MCF 10A (cell line): Measurements from ENCODE around the gene TANC1. TPM values are rescaled to one million over a fixed set of nuclear protein-coding genes. Genes with fewer than 3 reads are reported as not detected.
A peak's percentile ranks its signal among the peaks of the same experiment; 100 is the strongest.

Experiments used
- BruUV-seq: library from RNA; stranded (reverse); fragments of 400-500 nt; replicated peaks from 2 replicates; lab custom pipeline; 2021; lab: Mats Ljungman, UMichigan
- CTCF ChIA-PET: fragments of 300-600 bp; sonication (Branson Sonifier 250); formaldehyde crosslinking; extraction: SDS; loops from one replicate; lab custom pipeline; 2021; ENCODE audit warnings: antibody characterized with exemption, inconsistent platforms; lab: Yijun Ruan, JAX
- POLR2A ChIA-PET: fragments of 300-600, 350-650 bp; sonication (Branson Sonifier 250); formaldehyde crosslinking; extraction: SDS; loops from one replicate; lab custom pipeline; 2020; ENCODE audit warnings: antibody characterized with exemption, inconsistent platforms; lab: Yijun Ruan, JAX
- DNase-seq: peaks from one replicate; pipeline ENCODE4 v3.0.0-alpha.2; 2018; ENCODE audit not compliant: unreplicated experiment
- H3K27ac Mint-ChIP-seq: one replicate; pipeline ENCODE4 v1.8.0; 2022; ENCODE audit warnings: mild to moderate bottlenecking, low read depth, mixed read lengths; ENCODE audit not compliant: unreplicated experiment
- H3K27me3 Mint-ChIP-seq: one replicate; pipeline ENCODE4 v1.8.0; 2022; ENCODE audit warnings: mixed read lengths; ENCODE audit not compliant: insufficient read depth, unreplicated experiment
- H3K36me3 Mint-ChIP-seq: one replicate; pipeline ENCODE4 v1.8.0; 2022; ENCODE audit warnings: mild to moderate bottlenecking, moderate library complexity, mixed read lengths; ENCODE audit not compliant: insufficient read depth, unreplicated experiment
- H3K4me1 Mint-ChIP-seq: one replicate; pipeline ENCODE4 v1.8.0; 2022; ENCODE audit warnings: mixed read lengths; ENCODE audit not compliant: insufficient read depth, unreplicated experiment
- H3K4me3 Mint-ChIP-seq: one replicate; pipeline ENCODE4 v1.8.0; 2022; ENCODE audit warnings: mild to moderate bottlenecking, moderate library complexity, mixed read lengths; ENCODE audit not compliant: unreplicated experiment
- H3K9me3 Mint-ChIP-seq: one replicate; pipeline ENCODE4 v1.8.0; 2022; ENCODE audit warnings: mixed read lengths; ENCODE audit not compliant: unreplicated experiment
- intact Hi-C: fragments of 100-400 bp; cut with micrococcal nuclease; formaldehyde crosslinking; loops from 2 replicates; pipeline ENCODE4 v1.14.1; 2022
- total RNA-seq: library from RNA; stranded (reverse); gene quantifications from 2 replicates; pipeline ENCODE4 v1.2.3, GENCODE V29; 2022
- TF ChIP-seq, protein P1 (sequence below): fragments of 200-600 bp; IDR thresholded peaks from one replicate; pipeline ENCODE4 v1.8.0; 2022; ENCODE audit warnings: antibody characterized with exemption, mild to moderate bottlenecking; ENCODE audit not compliant: unreplicated experiment

The TANC1 gene
- total RNA-seq, 1 experiment from 2014 or later: 35.3 TPM

GRCh38 chr2:159064446-159065301, 96.2 kb downstream of the TANC1 start:
- H3K4me1 Mint-ChIP-seq: peaks cover 20% of the 10 kb centered on the region
- H3K27me3 Mint-ChIP-seq: no peaks in the 10 kb centered on the region
- POLR2A ChIA-PET: interaction anchor here (0.7 to 1.8 kb wide), 6 partner anchors 9 to 54 kb away, joined by 3 to 11 read pairs (median 5); no protein-coding TSS in a partner anchor
- intact Hi-C loops: loop anchor here (2.0 kb wide), 1 partner anchor 66 kb away; no protein-coding TSS in a partner anchor
- no peaks in the 10 kb centered on the region for H3K9me3 Mint-ChIP-seq
- peaks cover 24% of the 10 kb centered on the region for H3K36me3 Mint-ChIP-seq
- peak; percentile 60 for DNase-seq
- H3K27ac Mint-ChIP-seq: peak overlapping the region; percentile 63
- CTCF ChIA-PET: interaction anchor here (0.6 to 3.1 kb wide), 6 partner anchors 9 to 54 kb away, joined by 3 to 14 read pairs (median 4); no protein-coding TSS in a partner anchor
- TF ChIP-seq, protein P1, sequence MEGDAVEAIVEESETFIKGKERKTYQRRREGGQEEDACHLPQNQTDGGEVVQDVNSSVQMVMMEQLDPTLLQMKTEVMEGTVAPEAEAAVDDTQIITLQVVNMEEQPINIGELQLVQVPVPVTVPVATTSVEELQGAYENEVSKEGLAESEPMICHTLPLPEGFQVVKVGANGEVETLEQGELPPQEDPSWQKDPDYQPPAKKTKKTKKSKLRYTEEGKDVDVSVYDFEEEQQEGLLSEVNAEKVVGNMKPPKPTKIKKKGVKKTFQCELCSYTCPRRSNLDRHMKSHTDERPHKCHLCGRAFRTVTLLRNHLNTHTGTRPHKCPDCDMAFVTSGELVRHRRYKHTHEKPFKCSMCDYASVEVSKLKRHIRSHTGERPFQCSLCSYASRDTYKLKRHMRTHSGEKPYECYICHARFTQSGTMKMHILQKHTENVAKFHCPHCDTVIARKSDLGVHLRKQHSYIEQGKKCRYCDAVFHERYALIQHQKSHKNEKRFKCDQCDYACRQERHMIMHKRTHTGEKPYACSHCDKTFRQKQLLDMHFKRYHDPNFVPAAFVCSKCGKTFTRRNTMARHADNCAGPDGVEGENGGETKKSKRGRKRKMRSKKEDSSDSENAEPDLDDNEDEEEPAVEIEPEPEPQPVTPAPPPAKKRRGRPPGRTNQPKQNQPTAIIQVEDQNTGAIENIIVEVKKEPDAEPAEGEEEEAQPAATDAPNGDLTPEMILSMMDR: no peak
- BruUV-seq: no TSS peak
- no peak overlapping the region for H3K4me3 Mint-ChIP-seq

- no peak for DNase-seq
Observed at GRCh38 chr2:159065313-159065712, 96.9 kb downstream of the TANC1 start.

GRCh38 chr2:159065891-159066290, 97.5 kb downstream of the TANC1 start:
- Mint-ChIP-seq H3K4me1 (peaks cover 24% of the 10 kb centered on the region), H3K9me3 (no peaks in the 10 kb centered on the region), H3K4me3 (no peak overlapping the region), H3K27ac (peak overlapping the region; percentile 63), H3K27me3 (no peaks in the 10 kb centered on the region), H3K36me3 (peaks cover 27% of the 10 kb centered on the region)
- intact Hi-C loops: loop anchor here (2.0 kb wide), 1 partner anchor 67 kb away; no protein-coding TSS in a partner anchor
- TF ChIP-seq, protein P1: no peak
- CTCF ChIA-PET: interaction anchor here (0.6 to 1.0 kb wide), 2 partner anchors 18 to 21 kb away, joined by 3 read pairs; no protein-coding TSS in a partner anchor
- BruUV-seq: no TSS peak
- DNase-seq: no peak
- POLR2A ChIA-PET: interaction anchor here (0.5 to 1.8 kb wide), 7 partner anchors 11 to 1173 kb away, joined by 3 to 11 read pairs (median 4); partner anchors contain the start of gene TANC1

More at GRCh38 chr2:159065313-159065712, 96.9 kb downstream of the TANC1 start:
- Mint-ChIP-seq H3K4me1 (peaks cover 19% of the 10 kb centered on the region), H3K4me3 (no peak overlapping the region), H3K36me3 (peaks cover 23% of the 10 kb centered on the region), H3K9me3 (no peaks in the 10 kb centered on the region), H3K27me3 (no peaks in the 10 kb centered on the region), H3K27ac (peak overlapping the region; percentile 63)
- intact Hi-C loops: loop anchor here (2.0 kb wide), 1 partner anchor 67 kb away; no protein-coding TSS in a partner anchor
- CTCF ChIA-PET: interaction anchor here (0.7 to 3.1 kb wide), 5 partner anchors 10 to 54 kb away, joined by 3 to 14 read pairs (median 3); no protein-coding TSS in a partner anchor
- POLR2A ChIA-PET: interaction anchor here (0.7 to 1.8 kb wide), 6 partner anchors 10 to 53 kb away, joined by 3 to 11 read pairs (median 5); no protein-coding TSS in a partner anchor
- no TSS peak for BruUV-seq
- TF ChIP-seq, protein P1: no peak
